Measurements from ENCODE around the gene GNS. TPM values are rescaled to one million over a fixed set of nuclear protein-coding genes. Genes with fewer than 3 reads are reported as not detected.

The GNS gene
- total and polyA plus RNA-seq, 4 donors = 27.8 to 78.6 (median 57.4) TPM

- H3K9me3 ChIP-seq (ENCODE audit: control insufficient read depth in 4 of 4, low read length in 3 of 4) = no peaks in the 10 kb centered on the region
- H3K4me1 ChIP-seq (ENCODE audit: control insufficient read depth in 4 of 4, insufficient read depth in 4 of 4, low read length in 3 of 4) = no peaks in the 10 kb centered on the region
- TF ChIP-seq MAX (IDR thresholded peaks at IDR 0.05) = no peak
- no peak for TF ChIP-seq HNF4A (conservative IDR thresholded peaks at IDR 0.05)
- no peak for TF ChIP-seq CTCF (IDR thresholded peaks at IDR 0.05; ENCODE audit: low read depth, low read length, missing input control)
- TF ChIP-seq RXRA (IDR thresholded peaks at IDR 0.05) = no peak
- no peak for TF ChIP-seq ATF3 (IDR thresholded peaks at IDR 0.05)
- no peak for TF ChIP-seq TAF1 (conservative IDR thresholded peaks at IDR 0.05)
- no peak for TF ChIP-seq HNF4G (IDR thresholded peaks at IDR 0.05)
- TF ChIP-seq ZBTB33 (IDR thresholded peaks at IDR 0.05) = no peak
- no peak for TF ChIP-seq JUND (IDR thresholded peaks at IDR 0.05)
- no peak for TF ChIP-seq EGR1 (IDR thresholded peaks at IDR 0.05; ENCODE audit: low read depth in 2 of 2)
- no peak for TF ChIP-seq NR2F2 (IDR thresholded peaks at IDR 0.05)
- TF ChIP-seq SP1 (IDR thresholded peaks at IDR 0.05) = no peak
- no peak for TF ChIP-seq YY1 (IDR thresholded peaks at IDR 0.05)
- TF ChIP-seq RAD21 (IDR thresholded peaks at IDR 0.05) = no peak
- TF ChIP-seq FOXA1 (IDR thresholded peaks at IDR 0.05) = no peak
- no peak for TF ChIP-seq REST (IDR thresholded peaks at IDR 0.05)
- TF ChIP-seq GABPA (IDR thresholded peaks at IDR 0.05 in 1 of 2, conservative IDR thresholded peaks at IDR 0.05 in 1 of 2) = no peak
- no peak for TF ChIP-seq FOXA2 (IDR thresholded peaks at IDR 0.05)
- DNase-seq (ENCODE audit: low spot score) = no peak
- H3K4me3 ChIP-seq (ENCODE audit: low read depth in 1 of 3, low read length in 3 of 3) = no peak overlapping the region
- H3K27me3 ChIP-seq (ENCODE audit: control insufficient read depth in 4 of 4, insufficient read depth in 4 of 4, low read length in 3 of 4) = no peaks in the 10 kb centered on the region
- no peak overlapping the region for H3K9ac ChIP-seq (ENCODE audit: low read depth in 1 of 2, low read length in 2 of 2)
- H3K27ac ChIP-seq (ENCODE audit: low read depth in 1 of 2, low read length in 2 of 2) = no peak overlapping the region
- H3K36me3 ChIP-seq (ENCODE audit: control insufficient read depth in 4 of 4, insufficient read depth in 3 of 4, low read depth in 1 of 4, low read length in 3 of 4) = peaks cover 5 to 24% (median 18%) of the 10 kb centered on the region in 4 donors
Observed at GRCh38 chr12:64713376-64713775, 45.8 kb downstream of the GNS start.

Data from liver (tissue), 9 donors.